ENCODE data around the gene CCL2. TPM values are rescaled to one million over a fixed set of nuclear protein-coding genes. Genes with fewer than 3 reads are reported as not detected.

The CCL2 gene
- total and polyA plus RNA-seq, 7 donors = 5.0 to 28.3 (median 8.0) TPM

DNA sequence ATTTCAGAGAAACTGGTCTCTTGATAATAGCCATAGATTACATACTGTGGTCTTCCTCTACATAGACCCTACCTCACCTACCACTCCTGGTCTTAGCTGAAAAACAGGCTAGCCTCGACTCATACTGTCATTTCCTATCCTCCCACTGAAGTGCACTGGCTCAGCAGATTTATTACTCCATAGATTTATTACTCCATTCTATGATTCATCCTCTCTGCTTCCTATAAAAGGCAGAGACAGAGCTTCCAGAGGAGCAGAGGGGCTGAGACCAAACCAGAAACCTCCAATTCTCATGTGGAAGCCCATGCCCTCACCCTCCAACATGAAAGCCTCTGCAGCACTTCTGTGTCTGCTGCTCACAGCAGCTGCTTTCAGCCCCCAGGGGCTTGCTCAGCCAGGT is 14.9 kb downstream of the CCL2 start, which contains the start of gene CCL7:
CCL7 (plus strand) TSS at position 253 of the 400 bp plus-strand sequence; CDS start at position 323, 70 bp downstream.
- TF ChIP-seq, protein P1, sequence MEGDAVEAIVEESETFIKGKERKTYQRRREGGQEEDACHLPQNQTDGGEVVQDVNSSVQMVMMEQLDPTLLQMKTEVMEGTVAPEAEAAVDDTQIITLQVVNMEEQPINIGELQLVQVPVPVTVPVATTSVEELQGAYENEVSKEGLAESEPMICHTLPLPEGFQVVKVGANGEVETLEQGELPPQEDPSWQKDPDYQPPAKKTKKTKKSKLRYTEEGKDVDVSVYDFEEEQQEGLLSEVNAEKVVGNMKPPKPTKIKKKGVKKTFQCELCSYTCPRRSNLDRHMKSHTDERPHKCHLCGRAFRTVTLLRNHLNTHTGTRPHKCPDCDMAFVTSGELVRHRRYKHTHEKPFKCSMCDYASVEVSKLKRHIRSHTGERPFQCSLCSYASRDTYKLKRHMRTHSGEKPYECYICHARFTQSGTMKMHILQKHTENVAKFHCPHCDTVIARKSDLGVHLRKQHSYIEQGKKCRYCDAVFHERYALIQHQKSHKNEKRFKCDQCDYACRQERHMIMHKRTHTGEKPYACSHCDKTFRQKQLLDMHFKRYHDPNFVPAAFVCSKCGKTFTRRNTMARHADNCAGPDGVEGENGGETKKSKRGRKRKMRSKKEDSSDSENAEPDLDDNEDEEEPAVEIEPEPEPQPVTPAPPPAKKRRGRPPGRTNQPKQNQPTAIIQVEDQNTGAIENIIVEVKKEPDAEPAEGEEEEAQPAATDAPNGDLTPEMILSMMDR (IDR thresholded peaks at IDR 0.05) = no peak
- 55 to 58% (median 56%) methylated on average over 1 of the region's 1 CpG for WGBS, 3 donors
- no peak within 1 kb of the TSS for H3K27ac ChIP-seq
- no peaks in the 10 kb centered on the region for H3K36me3 ChIP-seq (ENCODE audit: insufficient read depth in 1 of 2, low read depth in 1 of 2)
- intact Hi-C loops (cut with DNase I) = loop anchor here in 1 of 2 donors (5.0 kb wide), 1 partner anchor 53 kb away; no protein-coding TSS in a partner anchor
- H3K27me3 ChIP-seq (ENCODE audit: insufficient read depth in 3 of 3, low read length in 2 of 3) = peaks cover 0 to 5% (median 0%) of the 10 kb centered on the region in 3 donors
- no peak for DNase-seq
- H3K4me1 ChIP-seq = no peaks in the 10 kb centered on the region
- no peak within 1 kb of the TSS for H3K4me3 ChIP-seq
- no peaks in the 10 kb centered on the region for H3K9me3 ChIP-seq
- ATAC-seq = no peak

GRCh38 chr17:34275881-34276280 is 20.8 kb downstream of the CCL2 start:
- Histone ChIP-seq H3K9me3 (no peaks in the 10 kb centered on the region), H3K4me3 (no peak overlapping the region), H3K4me1 (no peaks in the 10 kb centered on the region), H3K27ac (no peak overlapping the region), H3K36me3 (ENCODE audit: insufficient read depth in 1 of 2, low read depth in 1 of 2) (no peaks in the 10 kb centered on the region), H3K27me3 (ENCODE audit: insufficient read depth in 3 of 3, low read length in 2 of 3) (peaks cover 0 to 2% (median 0%) of the 10 kb centered on the region in 3 donors)
- intact Hi-C loops (cut with DNase I) = no loop called here
- 3 to 48% (median 3%) methylated on average over 1 of the region's 1 CpG for WGBS, 3 donors
- DNase-seq (no peak), ATAC-seq (no peak)
- TF ChIP-seq, protein P1 (IDR thresholded peaks at IDR 0.05) = no peak

GRCh38 chr17:34276826-34277225 is 21.7 kb downstream of the CCL2 start:
- intact Hi-C loops (cut with DNase I) = no loop called here
- Histone ChIP-seq H3K27ac (no peak overlapping the region), H3K4me1 (no peaks in the 10 kb centered on the region), H3K27me3 (ENCODE audit: insufficient read depth in 3 of 3, low read length in 2 of 3) (peaks cover 0 to 2% (median 0%) of the 10 kb centered on the region in 3 donors), H3K9me3 (no peaks in the 10 kb centered on the region), H3K36me3 (ENCODE audit: insufficient read depth in 1 of 2, low read depth in 1 of 2) (no peaks in the 10 kb centered on the region), H3K4me3 (no peak overlapping the region)
- no peak for ATAC-seq
- TF ChIP-seq, protein P1 (IDR thresholded peaks at IDR 0.05) = no peak
- no peak for DNase-seq
- 76 to 82% (median 79%) methylated on average over 4 of the region's 4 CpGs for WGBS, 3 donors

DNA sequence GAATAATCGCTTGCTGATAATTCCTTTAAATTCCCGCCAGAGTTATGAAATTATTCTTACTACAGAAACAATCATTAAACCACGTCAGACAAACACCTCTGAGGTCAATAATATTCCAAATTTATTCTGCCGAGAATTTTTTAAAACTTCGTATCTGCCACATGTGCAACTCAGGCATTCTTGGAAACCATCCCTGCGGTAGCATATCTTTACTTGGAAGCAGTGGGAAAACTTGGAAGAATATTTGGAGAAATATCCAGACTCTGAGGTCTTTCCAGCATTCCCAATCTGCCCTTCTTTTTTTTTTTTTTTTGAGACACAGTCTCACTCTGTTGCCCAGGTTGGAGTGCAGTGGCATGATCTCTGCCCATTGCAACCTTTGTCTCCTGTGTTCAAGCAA is 28.5 kb downstream of the CCL2 start:
- TF ChIP-seq, protein P1 (IDR thresholded peaks at IDR 0.05) = no peak
- Histone ChIP-seq H3K27me3 (ENCODE audit: insufficient read depth in 3 of 3, low read length in 2 of 3) (no peaks in the 10 kb centered on the region), H3K9me3 (no peaks in the 10 kb centered on the region), H3K4me3 (no peak overlapping the region), H3K4me1 (no peaks in the 10 kb centered on the region), H3K36me3 (ENCODE audit: insufficient read depth in 1 of 2, low read depth in 1 of 2) (no peaks in the 10 kb centered on the region), H3K27ac (no peak overlapping the region)
- WGBS, 3 donors = 59 to 72% (median 60%) methylated on average over 6 of the region's 6 CpGs
- intact Hi-C loops (cut with DNase I) = no loop called here
- no peak for ATAC-seq
- no peak for DNase-seq

- Histone ChIP-seq H3K27me3 (ENCODE audit: insufficient read depth in 3 of 3, low read length in 2 of 3) (no peaks in the 10 kb centered on the region), H3K27ac (no peak within 1 kb of the TSS), H3K9me3 (no peaks in the 10 kb centered on the region), H3K36me3 (ENCODE audit: insufficient read depth in 1 of 2, low read depth in 1 of 2) (no peaks in the 10 kb centered on the region), H3K4me3 (no peak within 1 kb of the TSS), H3K4me1 (no peaks in the 10 kb centered on the region)
- TF ChIP-seq, protein P1 (IDR thresholded peaks at IDR 0.05) = no peak
- WGBS, 3 donors = 52 to 59% (median 55%) methylated on average over 4 of the region's 4 CpGs
- intact Hi-C loops (cut with DNase I) = no loop called here
- ATAC-seq (no peak), DNase-seq (no peak)
These were observed 30.3 kb downstream of the CCL2 start, which contains the start of gene CCL11 for GRCh38 chr17:34285286-34285792. CCL11 (plus strand) TSS chr17:34285742; CDS start chr17:34285809, 67 bp downstream.

All from psoas muscle (tissue), 8 donors.